Measurements from ENCODE around the gene GRB10.

- no peak for TF ChIP-seq POLR2A (IDR thresholded peaks at IDR 0.05; ENCODE audit: low read depth, low read length)
- TF ChIP-seq TAF1 (IDR thresholded peaks at IDR 0.05; ENCODE audit: low read depth, low read length) = no peak
- TF ChIP-seq POLR2AphosphoS5 (IDR thresholded peaks at IDR 0.05; ENCODE audit: low read depth, low read length) = no peak
- TF ChIP-seq PAX5 (IDR thresholded peaks at IDR 0.05; ENCODE audit: insufficient read depth, low read length, severe bottlenecking) = no peak
- TF ChIP-seq POU2F2 (IDR thresholded peaks at IDR 0.05; ENCODE audit: low read depth, low read length) = no peak
Measured at GRCh38 chr7:50667789-50668226, 114.9 kb downstream of the GRB10 start.

Measured in GM12891 (cell line).